GM12874 (cell line): ENCODE results near the gene SH2B2.

ENCODE experiments used
- CTCF ChIP-seq: IDR thresholded peaks from 2 replicates; pipeline ENCODE4 v1.5.1; 2011; ENCODE audit warnings: low read depth, mild to moderate bottlenecking, control low read depth, low read length, moderate library complexity; ENCODE audit not compliant: insufficient read depth

The SH2B2 gene

GRCh38 chr7:102291056-102291915 is 4.6 kb downstream of the SH2B2 start:
- TF ChIP-seq CTCF, result no peak

GRCh38 chr7:102291916-102292267 is 5.2 kb downstream of the SH2B2 start:
- TF ChIP-seq CTCF, result no peak

GRCh38 chr7:102292813-102293798 is 6.4 kb downstream of the SH2B2 start:
- no peak for TF ChIP-seq CTCF

GRCh38 chr7:102294589-102294988 is 7.9 kb downstream of the SH2B2 start:
- TF ChIP-seq CTCF, result no peak

GRCh38 chr7:102295346-102296178 is 8.9 kb downstream of the SH2B2 start:
- TF ChIP-seq CTCF, result no peak

- TF ChIP-seq CTCF, result no peak
Measured at GRCh38 chr7:102296179-102296438, 9.4 kb downstream of the SH2B2 start.

GRCh38 chr7:102296514-102296913 is 9.8 kb downstream of the SH2B2 start:
- TF ChIP-seq CTCF, result no peak
